Measurements from ENCODE around the gene C20orf204. TPM values are rescaled to one million over a fixed set of nuclear protein-coding genes. Genes with fewer than 3 reads are reported as not detected.
A peak's percentile ranks its signal among the peaks of the same experiment; 100 is the strongest.

C20orf204 gene
- total and polyA plus RNA-seq, 5 donors from 2014 or later: 0.89 to 6.0 (median 1.2) TPM; not detected in 1

- H3K27me3 ChIP-seq (ENCODE audit: control insufficient read depth, insufficient read depth, low read length): peaks cover 2% of the 10 kb centered on the region
- no peak for ATAC-seq (ENCODE audit: low read depth in 2 of 2)
Observed at GRCh38 chr20:64051033-64051452, 15.1 kb downstream of the C20orf204 start.

DNA sequence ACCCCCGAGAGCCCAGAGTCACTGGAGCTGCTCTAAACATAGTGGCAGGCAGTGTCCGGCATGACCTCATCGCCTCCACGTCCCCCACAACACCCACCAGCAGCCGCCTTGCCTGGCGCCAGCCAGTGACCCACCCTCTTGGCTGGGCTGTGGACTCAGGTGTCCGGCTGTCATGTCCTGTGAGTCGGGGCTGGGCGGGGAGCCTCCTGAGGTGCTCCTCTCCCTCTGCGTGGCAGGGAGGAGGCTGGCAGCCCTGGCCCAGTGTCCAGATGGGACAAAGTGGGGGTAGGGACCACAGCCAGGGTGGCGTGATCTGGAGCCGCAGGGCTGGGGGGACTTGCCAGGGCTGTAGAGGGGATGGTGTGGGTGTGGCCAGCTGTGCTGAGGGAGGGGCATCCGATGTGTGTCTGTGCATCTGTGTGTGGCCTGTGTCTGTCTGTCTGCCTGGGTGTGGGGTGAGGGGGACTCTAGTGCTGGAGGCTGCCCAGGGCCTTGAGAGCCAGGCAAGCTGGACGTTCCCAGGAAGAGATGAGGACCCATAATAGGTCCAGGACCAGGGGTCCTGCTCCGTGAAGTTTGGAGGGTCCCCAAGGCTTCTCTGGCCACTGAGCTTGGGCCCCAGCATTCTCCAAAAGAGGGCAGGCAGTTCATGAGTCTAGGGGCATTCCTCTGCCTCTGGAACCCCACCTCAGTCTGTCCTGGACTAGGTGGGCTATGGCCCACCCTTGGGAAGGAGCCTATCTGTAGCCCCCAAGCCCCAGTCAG lies 15.8 kb downstream of the C20orf204 start:
- H3K27ac Mint-ChIP-seq: peak overlapping the region in 1 of 3 donors; percentile 48
- H3K36me3 Mint-ChIP-seq: no peaks in the 10 kb centered on the region
- peaks cover 0 to 16% (median 0%) of the 10 kb centered on the region in 4 donors for H3K4me1 Mint-ChIP-seq
- no peak overlapping the region for H3K4me3 ChIP-seq (ENCODE audit: low read depth, low read length)
- peaks cover 13% of the 10 kb centered on the region for H3K4me1 ChIP-seq (ENCODE audit: control insufficient read depth, insufficient read depth, low read length, poor library complexity, severe bottlenecking)
- ATAC-seq (ENCODE audit: low read depth in 2 of 2): no peak
- H3K27me3 Mint-ChIP-seq: peaks cover 38% of the 10 kb centered on the region
- H3K9me3 Mint-ChIP-seq: peaks cover 0 to 2% (median 0%) of the 10 kb centered on the region in 7 donors
- H3K27me3 ChIP-seq (ENCODE audit: control insufficient read depth, insufficient read depth, low read length): peaks cover 2% of the 10 kb centered on the region
- no peaks in the 10 kb centered on the region for H3K9me3 ChIP-seq (ENCODE audit: control insufficient read depth in 2 of 2, low read length in 2 of 2)
- no peak for DNase-seq
- H3K4me3 Mint-ChIP-seq: no peak overlapping the region
- no peaks in the 10 kb centered on the region for H3K36me3 ChIP-seq (ENCODE audit: control insufficient read depth, insufficient read depth, low read length)
- H3K27ac ChIP-seq (ENCODE audit: insufficient read depth, low read length, poor library complexity, severe bottlenecking): no peak overlapping the region

More at GRCh38 chr20:64051033-64051452, 15.1 kb downstream of the C20orf204 start:
- H3K27ac ChIP-seq (ENCODE audit: insufficient read depth, low read length, poor library complexity, severe bottlenecking): no peak overlapping the region
- Mint-ChIP-seq H3K27ac (no peak overlapping the region), H3K4me1 (peaks cover 0 to 17% (median 0%) of the 10 kb centered on the region in 4 donors), H3K4me3 (peak overlapping the region in 1 of 4 donors; percentile 82), H3K9me3 (peaks cover 0 to 2% (median 0%) of the 10 kb centered on the region in 7 donors), H3K36me3 (no peaks in the 10 kb centered on the region), H3K27me3 (peaks cover 45% of the 10 kb centered on the region)
- no peaks in the 10 kb centered on the region for H3K9me3 ChIP-seq (ENCODE audit: control insufficient read depth in 2 of 2, low read length in 2 of 2)
- no peaks in the 10 kb centered on the region for H3K36me3 ChIP-seq (ENCODE audit: control insufficient read depth, insufficient read depth, low read length)
- no peak overlapping the region for H3K4me3 ChIP-seq (ENCODE audit: low read depth, low read length)
- no peak for DNase-seq
- H3K4me1 ChIP-seq (ENCODE audit: control insufficient read depth, insufficient read depth, low read length, poor library complexity, severe bottlenecking): peaks cover 13% of the 10 kb centered on the region

- H3K36me3 Mint-ChIP-seq: no peaks in the 10 kb centered on the region
- H3K4me1 Mint-ChIP-seq: peaks cover 0 to 16% (median 1%) of the 10 kb centered on the region in 4 donors
- no peaks in the 10 kb centered on the region for H3K36me3 ChIP-seq (ENCODE audit: control insufficient read depth, insufficient read depth, low read length)
- peaks cover 13% of the 10 kb centered on the region for H3K4me1 ChIP-seq (ENCODE audit: control insufficient read depth, insufficient read depth, low read length, poor library complexity, severe bottlenecking)
- no peak overlapping the region for H3K27ac Mint-ChIP-seq
- no peak overlapping the region for H3K27ac ChIP-seq (ENCODE audit: insufficient read depth, low read length, poor library complexity, severe bottlenecking)
- H3K9me3 ChIP-seq (ENCODE audit: control insufficient read depth in 2 of 2, low read length in 2 of 2): no peaks in the 10 kb centered on the region
- no peak for DNase-seq
- peaks cover 33% of the 10 kb centered on the region for H3K27me3 Mint-ChIP-seq
- H3K4me3 Mint-ChIP-seq: no peak overlapping the region
- H3K4me3 ChIP-seq (ENCODE audit: low read depth, low read length): no peak overlapping the region
- H3K9me3 Mint-ChIP-seq: peaks cover 0 to 2% (median 0%) of the 10 kb centered on the region in 7 donors
- ATAC-seq (ENCODE audit: low read depth in 2 of 2): no peak
- peaks cover 2% of the 10 kb centered on the region for H3K27me3 ChIP-seq (ENCODE audit: control insufficient read depth, insufficient read depth, low read length)
Observed at GRCh38 chr20:64052326-64052722, 16.3 kb downstream of the C20orf204 start.

DNA sequence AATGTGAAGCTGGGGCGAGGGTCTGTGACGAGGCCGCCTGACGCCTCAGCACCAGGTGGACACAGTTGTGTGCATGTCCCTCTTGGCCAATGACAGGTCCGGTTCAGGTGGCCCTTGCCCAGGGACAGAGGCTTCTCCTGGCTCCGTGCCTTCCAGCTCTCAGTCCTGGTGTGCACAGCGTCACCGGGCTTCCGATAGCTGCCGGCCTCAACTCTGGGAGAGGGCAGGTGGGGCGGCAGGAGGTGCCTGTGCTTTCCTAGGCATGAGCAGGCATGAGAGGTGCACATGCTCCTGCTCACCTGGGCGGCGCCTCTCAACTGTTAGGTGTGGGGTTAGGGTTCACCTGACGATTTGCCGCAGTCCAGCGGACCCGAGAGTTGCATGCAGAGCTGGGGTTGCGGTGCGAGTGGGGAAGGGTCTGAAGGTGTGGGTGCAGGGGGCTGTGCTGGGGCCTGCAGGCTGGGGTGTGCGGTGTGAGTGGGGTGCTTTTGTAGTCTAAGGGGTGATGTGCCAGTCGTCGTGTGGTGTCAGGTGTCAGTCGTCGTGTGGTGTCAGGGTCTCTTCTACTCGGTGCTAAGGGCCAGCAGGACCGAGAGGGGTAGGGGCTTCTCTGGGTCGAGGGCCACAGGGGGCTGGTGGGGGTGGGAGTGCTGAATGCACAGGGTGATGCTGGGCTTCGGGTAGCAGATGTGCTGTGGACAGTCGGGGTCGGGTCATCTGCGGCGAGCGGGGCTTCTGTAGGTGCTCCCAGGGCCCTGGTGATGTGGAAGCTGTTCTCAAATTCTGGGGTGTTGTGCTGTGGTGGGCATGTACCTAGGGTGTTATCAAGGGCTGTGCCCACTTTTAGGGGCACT lies 17.2 kb downstream of the C20orf204 start:
- H3K4me1 ChIP-seq (ENCODE audit: control insufficient read depth, insufficient read depth, low read length, poor library complexity, severe bottlenecking): peaks cover 21% of the 10 kb centered on the region
- H3K27me3 Mint-ChIP-seq: peaks cover 26% of the 10 kb centered on the region
- ATAC-seq (ENCODE audit: low read depth in 2 of 2) (no peak), DNase-seq (no peak)
- no peak overlapping the region for H3K27ac Mint-ChIP-seq
- H3K36me3 ChIP-seq (ENCODE audit: control insufficient read depth, insufficient read depth, low read length): no peaks in the 10 kb centered on the region
- H3K9me3 ChIP-seq (ENCODE audit: control insufficient read depth in 2 of 2, low read length in 2 of 2): no peaks in the 10 kb centered on the region
- peak overlapping the region in 1 of 4 donors; percentile 91 for H3K4me3 Mint-ChIP-seq
- no peaks in the 10 kb centered on the region for H3K36me3 Mint-ChIP-seq
- no peak overlapping the region for H3K27ac ChIP-seq (ENCODE audit: insufficient read depth, low read length, poor library complexity, severe bottlenecking)
- peaks cover 0 to 17% (median 6%) of the 10 kb centered on the region in 4 donors for H3K4me1 Mint-ChIP-seq
- H3K9me3 Mint-ChIP-seq: peaks cover 0 to 2% (median 0%) of the 10 kb centered on the region in 7 donors
- H3K4me3 ChIP-seq (ENCODE audit: low read depth, low read length): no peak overlapping the region
- peaks cover 2% of the 10 kb centered on the region for H3K27me3 ChIP-seq (ENCODE audit: control insufficient read depth, insufficient read depth, low read length)

- no peak overlapping the region for H3K27ac Mint-ChIP-seq
- Histone ChIP-seq H3K27ac (ENCODE audit: insufficient read depth, low read length, poor library complexity, severe bottlenecking) (no peak overlapping the region), H3K36me3 (ENCODE audit: control insufficient read depth, insufficient read depth, low read length) (no peaks in the 10 kb centered on the region), H3K4me3 (ENCODE audit: low read depth, low read length) (no peak overlapping the region), H3K27me3 (ENCODE audit: control insufficient read depth, insufficient read depth, low read length) (peaks cover 2% of the 10 kb centered on the region), H3K9me3 (ENCODE audit: control insufficient read depth in 2 of 2, low read length in 2 of 2) (no peaks in the 10 kb centered on the region), H3K4me1 (ENCODE audit: control insufficient read depth, insufficient read depth, low read length, poor library complexity, severe bottlenecking) (peaks cover 16% of the 10 kb centered on the region)
- peaks cover 0 to 16% (median 7%) of the 10 kb centered on the region in 4 donors for H3K4me1 Mint-ChIP-seq
- peaks cover 26% of the 10 kb centered on the region for H3K27me3 Mint-ChIP-seq
- ATAC-seq (ENCODE audit: low read depth in 2 of 2) (no peak), DNase-seq (no peak)
- no peak overlapping the region for H3K4me3 Mint-ChIP-seq
- no peaks in the 10 kb centered on the region for H3K36me3 Mint-ChIP-seq
- peaks cover 0 to 2% (median 0%) of the 10 kb centered on the region in 7 donors for H3K9me3 Mint-ChIP-seq
Observed at GRCh38 chr20:64053841-64054661, 18.1 kb downstream of the C20orf204 start.

DNA sequence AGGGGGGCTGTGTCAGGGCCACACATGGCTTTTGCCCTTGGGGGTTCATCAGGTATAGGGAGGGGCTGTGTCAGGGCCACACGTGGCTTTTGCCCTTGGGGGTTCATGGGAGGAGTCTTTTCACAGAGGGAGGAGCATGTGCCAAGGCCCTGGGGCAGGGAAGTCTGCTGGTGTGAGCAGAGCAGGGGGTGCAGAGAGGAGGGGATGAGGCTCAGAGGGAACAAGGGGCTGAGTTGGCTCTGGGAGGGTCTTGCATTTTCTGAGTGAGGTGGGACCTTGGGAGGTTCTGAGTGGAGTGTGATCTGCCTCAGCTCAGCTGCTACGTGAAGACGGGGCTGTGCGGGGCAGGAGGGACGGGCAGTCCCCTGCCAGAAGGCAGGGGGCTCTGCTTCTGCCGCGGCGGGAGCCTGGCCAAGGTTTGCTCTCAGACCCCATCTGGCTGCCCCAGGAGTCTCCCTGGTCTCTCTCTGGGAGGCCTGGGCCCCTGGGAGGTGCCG lies 19.5 kb downstream of the C20orf204 start:
- no peak overlapping the region for H3K27ac ChIP-seq (ENCODE audit: insufficient read depth, low read length, poor library complexity, severe bottlenecking)
- no peak for DNase-seq
- peaks cover 9% of the 10 kb centered on the region for H3K4me1 ChIP-seq (ENCODE audit: control insufficient read depth, insufficient read depth, low read length, poor library complexity, severe bottlenecking)
- H3K4me3 ChIP-seq (ENCODE audit: low read depth, low read length): no peak overlapping the region
- no peaks in the 10 kb centered on the region for H3K9me3 ChIP-seq (ENCODE audit: control insufficient read depth in 2 of 2, low read length in 2 of 2)
- Mint-ChIP-seq H3K27me3 (peaks cover 24% of the 10 kb centered on the region), H3K27ac (no peak overlapping the region), H3K36me3 (no peaks in the 10 kb centered on the region), H3K9me3 (peaks cover 0 to 2% (median 0%) of the 10 kb centered on the region in 7 donors), H3K4me3 (peak overlapping the region in 2 of 4 donors; percentile 15 to 41), H3K4me1 (peaks cover 0 to 16% (median 7%) of the 10 kb centered on the region in 4 donors)
- no peaks in the 10 kb centered on the region for H3K36me3 ChIP-seq (ENCODE audit: control insufficient read depth, insufficient read depth, low read length)
- peaks cover 2% of the 10 kb centered on the region for H3K27me3 ChIP-seq (ENCODE audit: control insufficient read depth, insufficient read depth, low read length)
- ATAC-seq (ENCODE audit: low read depth in 2 of 2): no peak

Data from CD4-positive, CD25-positive, alpha-beta regulatory T cell (primary cell).